WTC11 (cell line): ENCODE data around the gene STX19.

Experiments
- JUN ChIP-seq: sonication (generic); formaldehyde crosslinking; IDR thresholded peaks from 2 replicates; pipeline ENCODE4 v1.8.0; 2023; ENCODE audit warnings: mild to moderate bottlenecking, missing genetic modification reagents
- TF ChIP-seq, protein P1 (sequence below): sonication (generic); formaldehyde crosslinking; conservative IDR thresholded peaks from 2 replicates; pipeline ENCODE4 v1.8.1; 2022; ENCODE audit warnings: mild to moderate bottlenecking, missing genetic modification reagents

DNA sequence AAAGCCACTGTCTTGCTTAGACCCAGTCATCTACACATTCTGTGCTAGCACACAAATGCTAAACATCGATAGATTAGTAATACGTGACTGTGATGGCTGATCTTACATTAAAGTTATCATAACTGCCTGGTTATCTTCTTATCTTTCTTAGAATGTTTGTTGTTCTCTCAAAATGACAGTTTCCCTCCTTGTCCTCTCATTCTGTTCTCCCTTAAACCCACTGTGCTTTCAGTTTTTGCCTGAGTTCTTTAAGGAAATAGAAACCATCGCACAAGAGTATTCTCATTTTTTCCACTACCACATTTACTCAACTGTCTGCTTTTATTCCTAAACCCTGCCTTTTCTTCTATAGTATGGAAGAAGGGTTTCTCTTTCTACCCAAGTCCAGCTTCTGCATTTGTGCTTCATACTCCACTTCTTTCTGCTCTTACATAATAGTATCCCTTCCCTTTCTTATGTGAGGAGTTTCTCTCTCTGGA, 17.1 kb downstream of the STX19 start:
- no peak for TF ChIP-seq JUN (CRISPR knock-in tag)
- TF ChIP-seq, protein P1, sequence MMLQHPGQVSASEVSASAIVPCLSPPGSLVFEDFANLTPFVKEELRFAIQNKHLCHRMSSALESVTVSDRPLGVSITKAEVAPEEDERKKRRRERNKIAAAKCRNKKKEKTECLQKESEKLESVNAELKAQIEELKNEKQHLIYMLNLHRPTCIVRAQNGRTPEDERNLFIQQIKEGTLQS (CRISPR knock-in tag) = no peak
